Neutrophil (primary cell): Measurements from ENCODE around the gene MCC.

Experiments
- H3K27ac ChIP-seq: fragments of 200-600 bp; sonication (generic); 2 replicates; pipeline ENCODE4 v1.5.1; 2016; ENCODE audit warnings: mild to moderate bottlenecking, moderate library complexity
- H3K27me3 ChIP-seq: fragments of 200-600 bp; sonication (generic); 2 replicates; pipeline ENCODE4 v1.6.0; 2016; ENCODE audit warnings: mild to moderate bottlenecking
- H3K36me3 ChIP-seq: fragments of 200-600 bp; sonication (generic); 2 replicates; pipeline ENCODE4 v1.5.1; 2017
- H3K4me1 ChIP-seq, 2 experiments: fragments of 200-600 bp in 1 of 2; sonication (generic) in 1 of 2; 1 replicate in 1 of 2; 2 replicates in 1 of 2; pipeline versions ENCODE4 v1.5.1 to v1.6.1; 2013 to 2016; ENCODE audit warnings: low read depth in 1 of 2, low read length in 1 of 2, mild to moderate bottlenecking in 1 of 2, moderate library complexity in 1 of 2; ENCODE audit not compliant: control insufficient read depth in 1 of 2, insufficient read depth in 1 of 2
- H3K4me3 ChIP-seq, 2 experiments: fragments of 200-600 bp in 1 of 2; sonication (generic) in 1 of 2; 1 replicate in 1 of 2; 2 replicates in 1 of 2; pipeline ENCODE4 v1.5.1; 2013 to 2016; ENCODE audit warnings: low read depth in 1 of 2, low read length in 1 of 2, mild to moderate bottlenecking in 1 of 2, moderate library complexity in 1 of 2
- H3K9me3 ChIP-seq: fragments of 200-600 bp; sonication (generic); 2 replicates; pipeline ENCODE4 v1.5.1; 2016
- TF ChIP-seq, protein P1 (sequence below): fragments of 200-600 bp; sonication (generic); IDR thresholded peaks from 2 replicates; pipeline ENCODE4 v1.5.1; 2016; ENCODE audit warnings: antibody characterized with exemption

MCC gene

DNA sequence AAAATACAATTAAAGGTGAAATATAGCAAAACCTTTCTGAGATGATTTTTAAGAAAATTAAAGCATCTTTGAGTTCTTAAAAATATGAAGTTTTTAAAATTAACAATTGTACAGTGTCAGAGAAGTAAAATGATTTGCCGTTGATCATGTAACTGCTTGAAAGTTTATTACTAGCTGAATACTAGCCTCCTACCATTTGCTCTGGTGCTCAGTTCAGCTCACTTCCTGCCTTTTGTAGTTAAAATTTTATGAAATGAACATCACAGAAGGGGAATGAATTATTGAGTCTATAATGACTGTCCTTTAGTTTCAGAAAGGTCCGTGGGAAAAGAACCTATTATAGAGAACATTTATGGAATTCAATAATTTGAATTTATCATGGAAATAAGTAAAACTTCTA is 34.9 kb upstream of the MCC start:
- H3K9me3 ChIP-seq, result no peaks in the 10 kb centered on the region
- H3K27ac ChIP-seq, result no peak overlapping the region
- H3K36me3 ChIP-seq, result no peaks in the 10 kb centered on the region
- no peak overlapping the region for H3K4me3 ChIP-seq
- H3K27me3 ChIP-seq, result no peaks in the 10 kb centered on the region
- TF ChIP-seq, protein P1, sequence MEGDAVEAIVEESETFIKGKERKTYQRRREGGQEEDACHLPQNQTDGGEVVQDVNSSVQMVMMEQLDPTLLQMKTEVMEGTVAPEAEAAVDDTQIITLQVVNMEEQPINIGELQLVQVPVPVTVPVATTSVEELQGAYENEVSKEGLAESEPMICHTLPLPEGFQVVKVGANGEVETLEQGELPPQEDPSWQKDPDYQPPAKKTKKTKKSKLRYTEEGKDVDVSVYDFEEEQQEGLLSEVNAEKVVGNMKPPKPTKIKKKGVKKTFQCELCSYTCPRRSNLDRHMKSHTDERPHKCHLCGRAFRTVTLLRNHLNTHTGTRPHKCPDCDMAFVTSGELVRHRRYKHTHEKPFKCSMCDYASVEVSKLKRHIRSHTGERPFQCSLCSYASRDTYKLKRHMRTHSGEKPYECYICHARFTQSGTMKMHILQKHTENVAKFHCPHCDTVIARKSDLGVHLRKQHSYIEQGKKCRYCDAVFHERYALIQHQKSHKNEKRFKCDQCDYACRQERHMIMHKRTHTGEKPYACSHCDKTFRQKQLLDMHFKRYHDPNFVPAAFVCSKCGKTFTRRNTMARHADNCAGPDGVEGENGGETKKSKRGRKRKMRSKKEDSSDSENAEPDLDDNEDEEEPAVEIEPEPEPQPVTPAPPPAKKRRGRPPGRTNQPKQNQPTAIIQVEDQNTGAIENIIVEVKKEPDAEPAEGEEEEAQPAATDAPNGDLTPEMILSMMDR, result no peak
- peaks cover 4 to 11% of the 10 kb centered on the region in 2 experiments for H3K4me1 ChIP-seq

DNA sequence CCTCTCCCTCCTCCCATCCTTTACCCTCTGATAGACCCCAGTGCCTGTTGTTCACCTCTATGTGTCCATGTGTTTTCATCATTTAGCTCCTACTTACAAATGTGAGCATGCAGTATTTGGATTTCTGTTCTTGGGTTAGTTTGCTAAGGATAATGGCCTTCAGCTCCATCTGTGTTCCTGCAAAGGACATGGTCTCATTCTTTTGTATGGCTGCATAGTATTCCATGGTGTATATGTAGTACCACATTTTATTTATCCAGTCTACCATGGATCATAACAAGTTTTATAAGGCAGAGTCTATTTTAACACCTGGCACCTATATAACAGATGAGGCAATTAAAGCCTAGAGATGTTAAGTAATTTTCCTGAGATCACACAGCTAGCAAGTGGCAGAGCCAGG is 32.6 kb upstream of the MCC start:
- no peaks in the 10 kb centered on the region for H3K27me3 ChIP-seq
- H3K27ac ChIP-seq, result no peak overlapping the region
- TF ChIP-seq, protein P1, result no peak
- peaks cover 4 to 11% of the 10 kb centered on the region in 2 experiments for H3K4me1 ChIP-seq
- no peak overlapping the region for H3K4me3 ChIP-seq
- H3K9me3 ChIP-seq, result no peaks in the 10 kb centered on the region
- H3K36me3 ChIP-seq, result no peaks in the 10 kb centered on the region

DNA sequence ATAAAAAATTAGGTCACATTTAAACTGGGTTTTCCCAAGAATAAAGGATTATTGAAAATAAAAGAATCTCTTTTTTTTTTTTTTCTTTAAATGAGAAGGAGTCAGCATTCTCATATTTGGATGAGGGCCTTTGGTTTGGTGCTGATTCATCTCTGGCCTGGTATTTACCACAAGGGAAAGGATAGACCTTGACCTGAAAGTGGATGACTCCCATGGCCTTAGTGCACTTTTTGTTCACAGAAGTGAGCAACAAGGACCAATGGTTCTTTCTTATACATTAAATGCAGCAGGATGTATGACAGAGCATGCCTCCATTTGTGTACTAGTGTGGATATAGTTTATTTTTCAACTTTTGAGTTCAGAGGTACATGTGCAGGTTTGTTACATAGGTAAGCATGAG is 32.2 kb upstream of the MCC start:
- no peaks in the 10 kb centered on the region for H3K36me3 ChIP-seq
- no peaks in the 10 kb centered on the region for H3K9me3 ChIP-seq
- peaks cover 4 to 11% of the 10 kb centered on the region in 2 experiments for H3K4me1 ChIP-seq
- no peak overlapping the region for H3K27ac ChIP-seq
- TF ChIP-seq, protein P1, result no peak
- no peaks in the 10 kb centered on the region for H3K27me3 ChIP-seq
- H3K4me3 ChIP-seq, result no peak overlapping the region

DNA sequence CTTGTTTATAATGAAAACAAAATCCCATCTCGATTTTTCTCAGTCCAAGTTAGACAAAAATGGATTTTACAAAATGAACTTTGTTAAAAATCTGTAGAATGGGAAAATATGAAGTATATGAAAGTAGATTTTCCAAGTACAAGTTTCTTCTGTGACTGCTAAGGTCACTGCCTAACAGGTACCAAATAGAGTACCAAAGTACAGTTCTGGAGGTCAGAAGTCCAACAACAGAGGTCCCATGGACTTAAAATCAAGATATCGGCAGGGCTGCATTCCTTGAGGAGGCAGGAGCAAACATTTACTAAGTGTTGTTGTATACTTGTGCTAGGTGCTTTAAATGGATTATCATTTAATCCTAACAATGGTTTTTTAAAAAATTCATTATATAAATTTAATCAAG is 31.2 kb upstream of the MCC start:
- Histone ChIP-seq H3K4me1 (peaks cover 3 to 5% of the 10 kb centered on the region in 2 experiments), H3K27me3 (no peaks in the 10 kb centered on the region), H3K4me3 (no peak overlapping the region), H3K9me3 (no peaks in the 10 kb centered on the region), H3K27ac (no peak overlapping the region), H3K36me3 (no peaks in the 10 kb centered on the region)
- TF ChIP-seq, protein P1, result no peak

DNA sequence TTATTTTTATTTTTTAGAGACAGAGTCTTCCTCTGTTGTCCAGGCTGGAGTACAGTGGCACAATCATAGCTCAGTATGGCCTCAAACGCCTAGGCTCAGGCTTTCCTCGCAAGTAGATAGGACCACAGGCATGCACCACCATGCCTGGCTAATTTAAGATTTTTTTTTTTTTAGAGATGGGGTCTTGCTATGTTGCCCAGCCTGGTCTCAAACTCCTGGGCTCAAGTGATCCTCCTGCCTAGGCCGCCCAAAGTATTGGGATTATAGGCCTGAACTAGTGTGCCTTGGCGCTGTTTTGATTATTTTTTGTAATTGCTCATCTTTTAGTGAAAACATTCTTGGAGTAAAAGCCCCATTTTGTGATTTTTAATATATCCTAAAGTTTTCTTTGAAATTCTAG is 30.6 kb upstream of the MCC start:
- Histone ChIP-seq H3K4me1 (peaks cover 8 to 9% of the 10 kb centered on the region in 2 experiments), H3K9me3 (no peaks in the 10 kb centered on the region), H3K27me3 (no peaks in the 10 kb centered on the region), H3K27ac (no peak overlapping the region), H3K4me3 (no peak overlapping the region), H3K36me3 (no peaks in the 10 kb centered on the region)
- TF ChIP-seq, protein P1, result no peak

DNA sequence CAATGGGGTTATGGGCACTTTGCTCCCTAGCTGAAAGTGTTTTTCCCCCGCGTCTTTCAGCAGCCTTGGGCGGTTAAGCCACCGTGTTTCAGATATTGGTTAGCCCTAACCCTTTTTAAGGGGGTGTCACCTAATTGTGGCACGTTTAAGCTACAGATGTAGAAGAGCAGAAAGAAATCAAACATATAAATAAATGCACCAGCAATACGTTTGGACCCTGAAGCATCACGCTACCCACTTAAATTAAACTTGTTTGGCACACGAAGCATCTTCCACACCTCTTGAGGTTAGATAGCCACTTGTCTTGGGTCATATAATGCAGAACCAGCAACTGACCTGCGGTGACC is 26.0 kb upstream of the MCC start:
- H3K4me3 ChIP-seq, result peak overlapping the region; percentile 62 to 71
- peak overlapping the region; percentile 85 for H3K27ac ChIP-seq
- H3K27me3 ChIP-seq, result peaks cover 36% of the 10 kb centered on the region
- TF ChIP-seq, protein P1, result no peak
- H3K9me3 ChIP-seq, result no peaks in the 10 kb centered on the region
- peaks cover 8 to 9% of the 10 kb centered on the region in 2 experiments for H3K4me1 ChIP-seq
- H3K36me3 ChIP-seq, result no peaks in the 10 kb centered on the region
